Embryonic facial prominence (tissue), 1 donor: ENCODE measurements around the gene HOXD12.

Source experiments
- DNase-seq: peaks from one replicate; pipeline ENCODE4 v3.0.0-alpha.2; 2016; ENCODE audit errors: extremely low spot score

HOXD12 gene, protein sequence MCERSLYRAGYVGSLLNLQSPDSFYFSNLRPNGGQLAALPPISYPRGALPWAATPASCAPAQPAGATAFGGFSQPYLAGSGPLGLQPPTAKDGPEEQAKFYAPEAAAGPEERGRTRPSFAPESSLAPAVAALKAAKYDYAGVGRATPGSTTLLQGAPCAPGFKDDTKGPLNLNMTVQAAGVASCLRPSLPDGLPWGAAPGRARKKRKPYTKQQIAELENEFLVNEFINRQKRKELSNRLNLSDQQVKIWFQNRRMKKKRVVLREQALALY

DNA sequence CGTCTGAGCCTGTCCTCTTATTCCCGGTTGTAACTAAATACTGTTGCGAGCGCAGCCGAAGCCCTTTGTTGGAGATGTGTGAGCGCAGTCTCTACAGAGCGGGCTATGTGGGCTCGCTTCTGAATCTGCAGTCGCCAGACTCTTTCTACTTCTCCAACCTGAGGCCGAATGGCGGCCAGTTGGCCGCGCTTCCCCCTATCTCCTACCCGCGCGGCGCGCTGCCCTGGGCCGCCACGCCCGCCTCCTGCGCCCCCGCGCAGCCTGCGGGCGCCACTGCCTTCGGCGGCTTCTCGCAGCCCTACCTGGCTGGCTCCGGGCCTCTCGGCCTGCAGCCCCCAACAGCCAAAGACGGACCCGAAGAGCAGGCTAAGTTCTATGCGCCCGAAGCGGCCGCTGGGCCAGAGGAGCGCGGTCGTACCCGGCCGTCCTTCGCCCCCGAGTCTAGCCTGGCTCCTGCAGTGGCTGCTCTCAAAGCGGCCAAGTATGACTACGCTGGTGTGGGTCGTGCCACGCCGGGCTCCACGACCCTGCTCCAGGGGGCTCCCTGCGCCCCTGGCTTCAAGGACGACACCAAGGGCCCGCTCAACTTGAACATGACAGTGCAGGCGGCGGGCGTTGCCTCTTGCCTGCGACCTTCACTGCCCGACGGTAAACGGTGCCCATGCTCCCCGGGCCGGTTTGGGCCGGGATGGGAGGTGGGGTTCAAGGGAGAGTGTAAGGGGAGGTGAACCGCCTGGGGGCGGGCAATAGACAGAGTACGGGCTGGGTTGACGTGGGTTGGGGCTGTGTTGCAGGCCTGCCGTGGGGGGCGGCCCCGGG lies at the start of gene HOXD12:
HOXD12 (plus strand) TSS at position 68 of the 819 bp plus-strand sequence; CDS start at position 75, 7 bp downstream.
- DNase-seq = no peak

DNA sequence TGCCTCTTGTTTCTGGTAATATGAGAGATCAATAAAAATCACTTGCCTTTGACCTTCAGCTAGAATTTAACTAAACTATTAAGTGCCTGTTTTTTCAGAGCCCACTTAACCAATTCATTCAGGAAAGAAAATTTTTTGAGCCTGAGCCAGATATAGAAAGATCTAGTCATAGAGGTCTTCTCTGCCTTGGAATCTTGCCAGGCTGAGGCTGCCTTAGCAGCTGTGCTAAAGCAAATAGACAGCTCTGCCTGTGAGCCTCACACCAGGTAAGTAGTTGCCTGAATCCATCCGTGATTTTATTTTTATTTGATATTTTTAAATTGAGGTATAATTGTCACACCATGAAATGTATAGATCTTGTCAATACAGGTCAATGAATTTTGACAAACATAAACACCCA lies 43.2 kb upstream of the HOXD12 start:
- no peak for DNase-seq

DNA sequence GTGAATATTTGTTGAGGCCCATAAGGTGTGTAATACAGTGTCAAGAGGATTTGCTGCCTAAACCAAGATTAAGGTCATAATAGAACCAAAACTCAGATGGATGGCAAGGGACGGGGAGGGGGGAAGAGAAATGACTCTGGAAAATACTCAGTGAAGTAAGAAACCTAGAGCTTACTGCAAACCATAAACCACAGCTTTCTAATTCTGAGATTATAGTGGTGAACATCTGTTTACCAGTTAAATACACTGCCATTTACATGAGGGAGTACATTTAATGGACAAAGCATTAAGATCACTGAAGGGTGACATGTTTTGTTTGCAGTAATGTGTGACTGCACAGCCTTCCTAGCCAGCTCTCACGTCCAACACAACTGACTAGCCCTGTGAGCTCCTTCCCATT lies 35.6 kb upstream of the HOXD12 start:
- no peak for DNase-seq

DNA sequence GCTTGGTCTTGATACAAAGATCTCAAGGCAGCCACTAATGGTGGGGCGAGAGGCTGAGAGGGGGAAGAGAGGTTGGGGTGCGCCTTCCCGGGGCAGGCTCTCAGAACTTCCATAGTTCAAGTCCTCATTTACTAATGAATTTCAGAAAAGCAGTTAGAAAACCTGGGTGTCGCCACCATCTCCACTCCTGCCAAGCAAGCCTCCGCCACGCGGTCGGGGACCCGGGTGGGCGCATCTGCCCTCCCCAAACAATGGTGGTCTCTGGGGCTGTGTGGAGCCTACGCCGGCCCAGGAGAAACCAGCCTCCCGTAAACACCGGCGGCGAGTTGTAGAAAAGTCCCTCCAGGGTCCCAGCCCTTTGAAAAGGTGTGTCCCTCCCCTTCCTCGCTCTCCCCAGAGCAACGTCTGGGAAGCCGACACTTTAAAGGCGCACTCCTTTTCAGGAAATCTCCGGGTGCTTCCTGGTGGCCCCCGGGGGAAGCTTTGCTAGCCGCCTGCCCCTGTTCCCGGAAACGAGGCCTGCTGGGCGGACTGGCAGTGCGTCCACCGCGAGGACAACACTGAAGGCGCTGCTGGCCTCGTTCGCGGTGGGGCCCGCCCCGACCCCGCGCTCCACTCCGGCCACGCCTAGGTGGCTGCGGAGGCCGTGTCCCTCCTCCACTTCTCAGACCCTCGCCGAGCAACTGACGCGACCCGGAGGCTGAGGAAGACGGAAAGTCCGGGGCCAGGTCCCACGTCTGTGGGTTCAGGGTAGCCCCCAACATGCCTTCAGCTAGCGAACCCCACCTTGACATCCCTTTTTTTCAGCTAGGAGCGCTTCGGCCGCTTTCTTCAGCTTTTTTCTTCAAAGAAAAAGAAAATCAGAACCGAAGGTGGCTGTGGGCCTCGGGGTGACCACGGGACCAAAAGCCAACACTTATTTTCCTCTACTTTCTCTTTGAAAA lies 32.7 kb upstream of the HOXD12 start:
- DNase-seq = no peak

DNA sequence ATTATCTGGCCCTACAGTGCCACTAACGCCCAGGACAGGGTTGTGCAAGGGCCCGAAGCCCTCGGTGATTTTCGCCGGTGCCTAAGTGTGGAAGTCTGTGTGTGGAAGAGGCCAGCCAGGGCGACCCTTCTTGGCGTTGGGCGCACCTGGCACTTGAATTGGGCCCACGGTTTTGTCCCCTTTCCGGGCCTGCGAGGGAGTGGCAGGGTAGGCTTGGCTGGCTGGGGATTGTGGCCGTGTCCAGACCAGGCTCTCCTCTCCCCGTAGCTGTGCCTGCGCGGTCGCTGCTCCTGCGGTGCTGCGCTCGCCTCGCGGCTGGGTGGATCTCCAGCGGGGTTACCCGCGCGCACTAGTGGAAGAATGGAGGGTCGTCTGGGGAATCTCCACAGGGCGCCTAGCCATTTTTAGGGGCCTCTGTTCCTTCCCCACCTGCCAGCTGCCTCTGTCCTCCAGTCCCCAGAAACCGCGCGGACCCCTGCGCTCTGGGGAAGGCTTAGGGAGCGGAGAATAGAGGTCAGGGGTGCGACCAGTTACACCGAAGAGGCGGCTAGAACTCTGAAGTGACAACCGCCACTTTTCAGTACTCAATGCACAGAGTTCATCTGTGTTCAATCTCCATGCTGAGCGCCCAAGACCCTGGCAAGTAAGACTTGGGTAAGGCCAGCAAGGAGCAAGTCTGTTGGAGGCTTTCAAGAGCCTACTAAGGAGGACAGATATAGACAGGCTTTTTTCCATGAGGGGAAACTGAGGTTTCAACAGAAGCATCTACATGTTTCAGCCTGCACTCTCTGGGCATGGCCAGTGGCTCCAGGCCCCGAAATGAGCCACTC lies 31.8 kb upstream of the HOXD12 start:
- no peak for DNase-seq

DNA sequence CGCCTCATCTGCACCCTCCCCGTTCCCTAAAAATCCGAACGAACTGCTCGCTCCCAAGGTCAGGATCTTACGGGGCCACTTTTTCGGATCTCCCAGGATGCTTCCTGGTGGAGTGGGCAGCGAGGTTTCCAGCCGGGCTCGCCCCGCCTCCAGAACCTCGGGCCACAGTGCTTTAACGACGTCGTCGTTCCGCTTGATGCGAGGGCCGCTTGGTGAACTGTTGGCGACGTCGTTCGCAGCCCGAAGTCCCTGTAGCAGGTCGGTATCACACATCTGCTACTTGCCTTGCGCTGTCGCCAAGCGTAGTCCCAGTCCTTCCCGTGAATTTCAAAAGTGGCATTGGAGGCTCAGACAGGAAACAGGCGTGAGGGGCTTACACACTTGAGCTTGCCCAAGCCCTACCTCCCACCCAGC lies 31.2 kb upstream of the HOXD12 start:
- DNase-seq = no peak

DNA sequence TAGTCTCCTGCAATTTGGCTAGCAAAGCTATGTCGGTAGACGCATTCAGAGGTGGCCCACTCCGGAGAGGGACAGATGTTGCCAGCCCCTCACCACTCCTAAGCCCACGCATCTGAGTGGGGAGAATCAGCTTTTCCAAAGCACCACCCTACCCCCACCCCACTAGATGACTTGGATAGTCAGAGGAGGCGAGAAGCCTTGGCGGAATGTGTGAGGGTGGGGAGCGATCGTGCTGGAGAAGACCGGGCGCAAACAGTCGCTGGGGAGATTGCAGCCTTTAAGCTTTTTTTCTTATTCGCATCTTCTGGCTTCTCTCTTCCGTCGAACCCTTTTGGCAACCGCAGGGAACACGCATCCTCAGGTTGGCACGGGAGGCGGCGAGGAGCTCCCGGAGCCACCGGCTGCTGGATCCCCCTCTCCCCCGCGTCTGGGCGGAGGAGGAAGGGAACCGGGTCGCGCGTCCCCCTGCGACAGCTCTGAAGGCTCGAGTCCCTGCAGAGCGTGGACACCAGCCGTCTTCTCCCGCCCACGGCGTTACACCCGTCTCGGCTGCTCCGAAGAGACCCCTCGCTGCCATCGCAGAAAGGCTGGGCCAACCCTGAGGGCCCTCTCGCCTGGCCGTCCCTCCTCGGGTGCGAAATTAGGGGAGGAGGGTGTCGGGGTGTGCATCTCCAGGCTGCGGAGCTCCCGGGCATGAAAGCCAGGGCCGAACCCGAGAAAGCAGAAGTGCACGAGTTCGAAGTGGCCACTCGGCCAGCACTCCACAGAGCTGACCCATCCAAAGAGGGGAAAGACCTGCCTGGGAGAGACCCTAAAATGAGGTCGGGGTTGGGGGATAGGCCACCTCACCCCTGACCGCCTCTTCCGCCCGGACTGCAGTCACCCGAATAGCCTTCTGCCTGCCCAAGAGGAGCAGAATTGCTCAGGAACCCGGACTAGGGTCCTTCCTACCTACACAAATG lies 28.0 kb upstream of the HOXD12 start:
- DNase-seq = no peak

DNA sequence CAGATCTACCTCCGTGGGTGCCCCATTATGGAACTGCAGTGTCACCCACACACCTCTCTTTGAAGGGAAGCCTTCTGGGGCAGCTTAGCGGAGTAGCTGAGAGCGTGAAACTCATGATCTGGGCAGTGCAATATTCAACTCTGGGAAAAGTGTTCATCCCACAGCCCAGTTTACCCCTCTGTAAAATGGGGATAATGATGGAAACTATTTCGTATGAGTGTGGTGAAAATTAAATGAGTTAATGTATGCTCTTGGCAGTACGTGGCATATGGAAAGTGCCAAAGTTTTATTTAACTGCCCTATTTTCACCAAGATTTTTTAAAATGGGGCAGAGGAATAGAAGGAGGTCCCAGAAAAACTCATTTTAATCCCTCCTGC lies 27.3 kb upstream of the HOXD12 start:
- DNase-seq = no peak

DNA sequence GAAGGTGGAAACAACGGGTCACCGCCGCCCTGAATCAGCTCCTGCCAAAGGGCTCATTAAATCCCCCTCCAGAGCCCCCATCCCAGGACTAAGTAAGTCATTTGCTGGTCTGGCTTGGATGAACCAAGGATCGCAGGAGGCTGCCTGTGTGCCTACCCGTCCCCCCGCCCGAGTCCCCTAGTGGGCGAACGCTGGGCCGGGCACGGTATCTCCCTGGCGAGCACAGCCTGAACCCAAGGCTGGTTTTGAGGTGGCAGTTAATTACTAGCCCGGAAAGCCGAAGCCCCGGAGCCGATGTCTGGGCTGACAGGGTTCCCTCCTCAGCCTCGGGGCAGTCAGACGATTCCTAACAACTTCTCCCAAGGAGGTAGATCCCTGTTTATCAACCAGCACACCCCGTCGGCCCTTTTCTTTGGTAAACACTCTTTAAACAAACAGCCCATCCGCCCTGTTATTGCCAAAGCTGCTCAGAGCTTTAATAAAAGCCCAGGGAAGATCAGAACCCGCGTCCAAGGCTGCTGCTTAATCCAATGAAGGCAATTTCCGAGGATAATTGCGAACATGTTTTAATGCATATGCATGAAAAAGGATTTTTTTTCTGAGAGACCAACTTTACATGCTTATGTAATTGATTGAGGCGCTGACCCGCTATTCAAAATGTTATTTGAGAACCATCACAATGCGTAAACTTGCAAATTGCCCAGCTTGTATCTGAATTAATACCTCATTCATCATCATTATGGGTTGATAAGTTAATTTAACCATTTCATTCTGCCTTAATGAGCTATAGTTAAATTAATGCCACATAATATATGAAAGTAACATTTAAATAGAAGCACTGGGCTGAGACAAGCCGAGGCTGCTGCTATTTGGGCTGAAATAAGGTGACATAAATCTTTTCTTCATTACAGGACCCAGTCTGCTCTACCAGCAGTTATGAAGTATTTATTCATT lies 26.4 kb upstream of the HOXD12 start:
- no peak for DNase-seq

DNA sequence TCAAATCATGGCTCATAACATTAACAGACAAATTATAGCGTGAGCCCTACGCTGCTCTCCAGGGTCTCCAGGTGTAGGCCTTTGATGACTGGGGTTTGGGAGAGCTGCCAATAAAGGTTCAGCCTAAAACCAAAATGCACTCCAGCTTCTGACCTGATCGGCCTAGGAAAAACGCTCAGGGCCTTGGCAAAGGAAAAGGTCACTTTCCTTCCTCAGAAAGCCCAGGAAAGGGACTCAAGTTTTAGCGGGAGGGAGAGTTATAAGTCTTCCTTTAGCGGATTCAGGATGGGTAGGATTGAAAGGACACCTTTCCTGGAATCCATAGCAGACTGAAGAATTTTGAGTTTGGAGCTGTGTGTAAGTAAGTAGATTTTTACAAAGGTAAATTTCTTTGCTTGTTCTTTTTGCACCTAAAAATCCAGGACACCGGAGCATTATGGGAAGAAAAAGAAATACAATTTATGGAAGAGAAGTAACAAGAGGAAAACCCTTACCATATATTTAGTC lies 24.6 kb upstream of the HOXD12 start:
- no peak for DNase-seq

DNA sequence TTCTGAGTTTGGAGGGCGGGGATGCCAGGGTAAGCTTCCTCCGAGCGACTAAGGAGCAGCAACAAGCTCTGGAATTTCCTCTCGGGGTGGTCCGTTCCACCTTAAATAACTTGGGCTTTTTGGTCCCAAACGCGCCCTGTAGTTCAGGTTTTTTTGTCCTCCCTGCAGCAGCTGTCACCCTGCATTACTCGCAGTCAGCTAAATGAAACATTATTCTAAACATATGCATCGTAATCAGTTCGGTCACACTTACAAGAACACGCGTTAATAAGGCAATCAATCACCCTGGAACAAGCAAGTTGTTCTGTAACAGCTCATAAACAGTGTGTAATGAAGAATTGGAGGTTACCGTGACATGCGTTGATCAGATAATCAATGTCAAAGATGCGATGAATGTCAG lies 24.1 kb upstream of the HOXD12 start:
- no peak for DNase-seq

DNA sequence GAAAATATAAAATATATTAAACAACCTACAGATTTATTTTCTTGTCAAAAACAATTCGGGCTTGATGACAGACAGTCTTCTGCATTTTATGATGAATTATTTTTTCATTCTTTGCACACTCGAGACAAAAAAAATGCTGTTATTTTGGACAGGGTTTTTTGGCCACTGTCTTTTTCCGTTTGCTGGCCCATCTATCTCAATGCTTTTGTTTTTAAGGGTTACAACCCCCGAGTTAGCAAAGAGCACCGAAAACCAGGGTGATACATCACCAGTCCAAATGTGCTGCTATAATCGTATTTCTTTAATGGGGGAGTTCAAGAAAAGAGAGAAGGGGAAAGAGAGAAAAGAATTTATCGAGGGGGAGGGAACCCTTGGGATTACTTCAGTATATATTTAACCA lies 23.5 kb upstream of the HOXD12 start:
- no peak for DNase-seq

DNA sequence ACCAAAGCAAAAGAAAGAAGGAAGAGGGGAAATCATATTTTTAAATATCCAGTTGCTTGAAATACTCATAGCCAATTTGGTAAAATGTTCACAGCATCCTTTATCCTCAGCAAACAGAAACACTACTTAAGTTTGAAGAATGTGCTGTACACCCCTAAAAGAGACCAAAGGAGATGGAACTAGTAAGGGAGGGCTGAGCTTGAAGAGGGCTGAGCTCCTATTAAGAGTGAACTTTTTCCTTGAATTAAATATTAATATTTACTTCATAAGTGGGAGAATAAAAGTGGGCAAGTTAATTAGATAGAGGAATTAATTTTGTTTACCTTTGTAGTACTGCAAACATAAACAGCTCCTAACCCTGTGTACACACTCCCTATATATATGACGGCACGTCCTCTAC lies 22.8 kb upstream of the HOXD12 start:
- DNase-seq = no peak

DNA sequence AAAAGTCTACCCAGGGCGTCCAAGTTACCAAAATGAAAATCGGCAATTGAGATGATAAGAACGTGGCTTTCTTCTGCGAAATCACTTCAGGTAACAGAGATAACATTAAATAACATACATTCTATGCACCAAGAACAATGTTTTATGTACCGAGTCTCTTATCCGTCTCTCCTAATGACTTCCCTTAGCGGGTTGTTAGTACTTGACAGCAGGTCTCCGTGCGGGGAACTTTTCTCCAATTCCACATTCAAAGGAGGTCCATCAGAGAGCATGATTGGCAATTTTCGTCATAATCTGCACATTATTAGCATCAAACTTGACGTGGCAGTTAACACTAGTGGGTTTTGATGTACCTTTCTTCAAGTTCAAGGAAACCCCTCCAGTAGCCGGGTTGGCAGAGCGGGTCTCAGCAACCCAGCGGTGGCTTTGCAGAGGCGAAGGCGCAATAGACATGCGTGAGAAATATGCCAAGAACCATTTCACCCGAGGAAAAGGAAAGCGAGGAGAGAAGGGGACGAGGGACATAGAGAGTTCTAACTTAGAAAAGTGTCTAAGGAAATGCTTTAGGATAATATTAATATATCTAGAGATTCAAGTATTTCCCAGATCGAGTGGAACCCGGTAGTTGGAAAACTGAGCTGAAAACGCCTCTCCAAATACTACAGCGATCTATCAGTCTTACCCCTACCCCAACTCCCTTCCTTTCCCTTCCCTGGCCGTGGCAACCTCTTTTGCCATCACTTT lies 20.9 kb upstream of the HOXD12 start:
- no peak for DNase-seq

DNA sequence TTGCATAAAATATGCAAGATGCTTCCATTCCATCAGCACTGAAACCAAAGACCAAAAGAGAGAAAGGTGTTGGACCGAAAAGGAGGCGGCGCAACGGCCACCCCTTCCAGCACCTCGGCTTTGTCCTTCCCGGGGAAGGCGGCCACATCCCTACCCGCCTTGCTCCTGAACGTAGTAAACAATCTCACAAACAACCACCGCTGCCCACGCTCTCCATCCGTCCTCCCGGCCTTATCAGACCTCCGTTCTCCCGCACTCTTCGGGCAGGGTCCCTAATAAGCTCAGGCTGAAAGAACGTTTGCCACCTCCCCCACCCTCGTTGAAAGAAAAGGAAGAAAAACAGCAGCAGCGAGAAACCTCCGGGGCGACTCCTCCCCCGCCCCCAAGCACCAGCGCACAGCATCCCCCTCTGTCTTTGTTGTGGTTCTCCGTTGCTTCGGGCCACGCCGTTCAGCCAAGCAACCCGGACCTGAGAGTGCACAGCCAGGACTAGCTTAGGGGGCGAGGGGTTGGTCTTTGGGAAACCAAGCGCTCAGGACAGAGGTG lies 20.2 kb upstream of the HOXD12 start:
- DNase-seq = no peak

DNA sequence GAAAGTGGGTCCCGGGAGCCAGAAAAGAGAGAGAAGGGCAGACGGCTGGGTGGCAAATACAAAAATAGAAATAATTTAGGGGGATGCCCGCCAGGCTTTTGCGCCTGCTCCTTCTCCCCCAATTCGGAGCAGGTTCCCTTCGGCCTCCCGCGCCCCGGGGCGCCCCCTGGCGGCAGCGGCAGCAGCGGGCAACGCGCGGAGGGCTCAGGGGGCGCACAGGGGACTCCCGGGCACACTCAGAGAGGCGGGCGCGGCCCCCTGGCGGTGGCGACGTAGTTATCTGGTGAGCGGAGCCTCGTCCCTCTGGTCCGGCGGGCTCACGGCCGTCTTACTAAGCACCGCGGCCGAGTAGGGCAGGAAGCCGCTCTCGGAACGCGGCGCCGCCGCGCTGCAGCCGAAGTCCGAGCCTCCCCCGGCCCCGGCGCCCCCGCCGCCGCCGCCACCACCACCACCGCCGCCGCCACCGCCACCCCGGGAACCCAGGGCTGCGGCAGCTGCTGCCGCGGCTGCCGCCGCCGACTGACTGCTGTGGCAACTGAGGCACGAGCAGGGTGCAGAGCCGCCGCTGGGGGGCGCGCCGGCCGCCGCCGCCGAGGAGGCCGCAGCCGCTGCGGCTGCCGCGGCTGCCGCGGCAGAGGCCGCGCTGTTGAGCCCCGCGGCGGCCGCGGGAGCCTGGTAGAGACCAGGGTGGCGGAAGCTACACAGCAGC lies 19.6 kb upstream of the HOXD12 start:
- no peak for DNase-seq
